Measurements from ENCODE around the gene ODAPH. TPM values are rescaled to one million over a fixed set of nuclear protein-coding genes. Genes with fewer than 3 reads are reported as not detected.
A peak's percentile ranks its signal among the peaks of the same experiment; 100 is the strongest.
"Not testable (repeated sequence)": the region's sequence is repeated elsewhere in the genome, so short reads cannot be mapped to it uniquely, and the experiment has no call there.

Gene ODAPH
- polyA plus RNA-seq (ENCODE audit: insufficient read length), result not detected
- long read RNA-seq, donor 1, result 0 reads
- long read RNA-seq, donor 2, result 0 reads
- long read RNA-seq, donor 3, result 0 reads
- long read RNA-seq, donor 4, result 0 reads
- long read RNA-seq, donor 5, result 0 reads
- long read RNA-seq, donor 6, result 0 reads
- long read RNA-seq, donor 7, result 0 reads
- long read RNA-seq, donor 8, result 0 reads

- no peak for DNase-seq
These were observed at the start of gene ODAPH for GRCh38 chr4:75555294-75556164. ODAPH (plus strand) TSS chr4:75556066; CDS start chr4:75556083, 17 bp downstream.

GRCh38 chr4:75509592-75509991 is 46.3 kb upstream of the ODAPH start:
- DNase-seq, result not testable (repeated sequence)

GRCh38 chr4:75511841-75512240 is 44.0 kb upstream of the ODAPH start:
- no peak for DNase-seq

- no peak for DNase-seq
These were observed 43.3 kb upstream of the ODAPH start for GRCh38 chr4:75512386-75513211.

DNA sequence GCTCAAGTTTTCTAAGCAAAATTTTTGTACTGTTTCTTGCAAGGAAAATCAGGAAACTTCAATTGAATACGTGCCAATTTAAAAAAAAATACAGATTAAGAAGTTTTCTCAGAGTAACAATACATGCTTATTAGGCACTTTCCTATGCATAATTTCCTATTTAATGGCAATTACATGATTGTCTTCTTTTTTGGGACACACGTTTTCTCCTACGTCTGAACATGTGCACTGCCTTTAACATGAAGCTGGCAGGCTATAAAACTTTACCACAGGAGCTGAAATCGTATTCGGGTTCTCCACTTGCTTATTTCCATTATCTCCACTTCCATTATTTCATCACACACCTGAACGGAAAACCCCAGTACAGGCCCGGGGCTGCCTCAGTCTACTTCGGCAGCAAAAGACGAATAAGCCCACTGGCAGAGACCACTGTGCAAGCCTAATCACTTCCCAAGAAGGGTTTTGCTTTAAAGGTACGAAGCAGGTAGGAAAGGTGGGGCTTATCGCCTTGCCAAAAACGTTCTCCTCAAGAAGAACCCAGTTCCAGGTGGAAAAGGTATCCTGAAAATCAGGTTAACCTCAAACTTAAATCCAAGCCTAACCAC is 42.2 kb upstream of the ODAPH start:
- no peak for DNase-seq

GRCh38 chr4:75514131-75514948 is 41.5 kb upstream of the ODAPH start, which contains the start of the genes RCHY1 and THAP6:
RCHY1 (minus strand) TSS chr4:75514403; CDS start chr4:75514286, 117 bp downstream.
THAP6 (plus strand) TSS chr4:75514473; CDS start chr4:75515453, 980 bp downstream.
- peak; percentile 96 for DNase-seq

DNA sequence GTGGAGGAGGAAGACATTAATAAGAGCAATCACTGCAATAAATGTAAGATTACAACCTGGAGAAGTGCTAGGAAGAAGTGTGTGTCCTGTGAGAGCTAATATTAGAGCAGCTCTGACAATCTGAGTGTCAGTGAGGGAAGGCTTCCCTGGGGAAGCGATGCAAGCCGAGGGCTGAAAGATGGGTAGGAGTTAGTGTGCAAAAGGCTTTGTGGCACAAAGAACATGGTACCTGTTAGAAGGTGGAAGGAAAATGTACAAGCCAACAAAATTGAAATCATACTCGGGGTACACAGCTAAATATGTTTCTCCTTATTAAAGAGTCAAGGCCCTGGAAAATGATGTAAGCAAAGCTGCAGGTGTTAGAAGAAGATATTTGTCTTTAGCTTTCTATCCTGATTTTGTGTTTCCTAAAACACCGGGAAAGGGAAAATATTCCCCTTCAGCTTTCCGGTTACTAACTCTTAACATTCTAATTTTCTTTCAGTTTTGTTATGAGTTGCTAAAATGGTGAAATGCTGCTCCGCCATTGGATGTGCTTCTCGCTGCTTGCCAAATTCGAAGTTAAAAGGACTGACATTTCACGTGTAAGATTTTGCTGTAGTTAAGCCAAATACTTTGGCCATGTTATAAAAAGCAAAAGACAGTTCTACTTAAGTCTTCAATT is 40.8 kb upstream of the ODAPH start:
- DNase-seq, result no peak

DNA sequence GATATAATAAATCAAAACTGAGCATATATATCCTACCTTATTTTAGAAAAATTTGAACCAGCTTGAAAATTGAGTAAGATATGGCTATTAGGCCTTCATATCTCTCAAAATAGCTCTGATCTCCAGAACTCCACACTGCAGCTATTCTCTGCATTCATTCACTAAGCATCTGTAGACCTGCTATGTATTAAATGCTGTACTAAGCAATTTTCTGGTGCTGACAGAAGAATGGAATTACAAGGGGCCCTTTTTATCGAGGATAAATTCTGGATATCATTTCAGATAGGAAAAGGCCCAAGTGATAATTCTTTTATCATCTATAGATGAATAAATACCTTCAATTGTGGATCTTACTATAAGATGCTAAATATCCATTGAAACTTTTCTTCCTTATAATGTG is 39.7 kb upstream of the ODAPH start:
- no peak for DNase-seq

DNA sequence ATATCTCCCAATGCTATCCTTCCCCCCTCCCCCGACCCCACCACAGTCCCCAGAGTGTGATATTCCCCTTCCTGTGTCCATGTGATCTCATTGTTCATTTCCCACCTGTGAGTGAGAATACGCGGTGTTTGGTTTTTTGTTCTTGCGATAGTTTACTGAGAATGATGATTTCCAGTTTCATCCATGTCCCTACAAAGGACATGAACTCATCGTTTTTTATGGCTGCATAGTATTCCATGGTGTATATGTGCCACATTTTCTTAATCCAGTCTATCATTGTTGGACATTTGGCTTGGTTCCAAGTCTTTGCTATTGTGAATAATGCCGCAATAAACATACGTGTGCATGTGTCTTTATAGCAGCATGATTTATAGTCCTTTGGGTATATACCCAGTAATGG is 36.4 kb upstream of the ODAPH start:
- DNase-seq, result not testable (repeated sequence)

GRCh38 chr4:75525086-75525485 is 30.8 kb upstream of the ODAPH start:
- DNase-seq, result no peak

DNA sequence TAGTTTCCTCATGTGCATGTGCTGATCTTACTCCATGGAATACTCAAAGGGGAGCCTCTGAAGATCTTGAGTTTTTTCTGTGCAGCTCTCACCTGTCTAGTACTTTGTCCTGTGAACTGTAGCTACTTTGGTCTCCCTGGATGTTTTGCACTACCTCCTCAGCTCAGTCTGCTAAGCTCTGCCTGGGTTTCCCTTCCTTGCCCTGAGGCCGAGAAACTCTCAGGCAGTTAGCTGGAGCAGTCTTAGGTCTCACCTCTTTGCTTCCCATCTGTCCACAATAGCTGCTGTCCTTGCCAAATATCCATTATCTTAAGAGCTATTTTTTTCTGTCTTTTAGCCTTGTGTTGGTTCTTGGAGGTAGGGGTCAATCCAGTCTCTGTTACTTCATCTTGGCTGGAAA is 30.0 kb upstream of the ODAPH start:
- DNase-seq, result no peak

DNA sequence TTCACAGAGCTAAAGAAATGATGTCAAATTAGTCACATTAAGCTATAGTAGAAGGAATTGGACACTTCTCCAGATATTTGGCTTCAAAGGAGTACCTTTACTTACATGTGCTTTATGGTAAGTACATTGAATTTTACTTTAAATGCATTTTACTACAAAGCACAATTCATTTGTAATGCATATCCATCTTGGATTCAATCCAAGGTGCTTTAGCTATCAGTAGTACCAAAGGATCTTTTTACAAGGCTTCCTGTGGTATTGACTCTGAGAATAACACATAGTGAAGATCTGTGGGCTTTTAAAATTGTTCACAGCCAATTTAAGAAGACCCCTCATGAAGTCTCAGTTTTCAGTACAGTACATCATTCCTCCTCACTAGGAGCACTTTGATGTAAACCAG is 28.4 kb upstream of the ODAPH start:
- no peak for DNase-seq

DNA sequence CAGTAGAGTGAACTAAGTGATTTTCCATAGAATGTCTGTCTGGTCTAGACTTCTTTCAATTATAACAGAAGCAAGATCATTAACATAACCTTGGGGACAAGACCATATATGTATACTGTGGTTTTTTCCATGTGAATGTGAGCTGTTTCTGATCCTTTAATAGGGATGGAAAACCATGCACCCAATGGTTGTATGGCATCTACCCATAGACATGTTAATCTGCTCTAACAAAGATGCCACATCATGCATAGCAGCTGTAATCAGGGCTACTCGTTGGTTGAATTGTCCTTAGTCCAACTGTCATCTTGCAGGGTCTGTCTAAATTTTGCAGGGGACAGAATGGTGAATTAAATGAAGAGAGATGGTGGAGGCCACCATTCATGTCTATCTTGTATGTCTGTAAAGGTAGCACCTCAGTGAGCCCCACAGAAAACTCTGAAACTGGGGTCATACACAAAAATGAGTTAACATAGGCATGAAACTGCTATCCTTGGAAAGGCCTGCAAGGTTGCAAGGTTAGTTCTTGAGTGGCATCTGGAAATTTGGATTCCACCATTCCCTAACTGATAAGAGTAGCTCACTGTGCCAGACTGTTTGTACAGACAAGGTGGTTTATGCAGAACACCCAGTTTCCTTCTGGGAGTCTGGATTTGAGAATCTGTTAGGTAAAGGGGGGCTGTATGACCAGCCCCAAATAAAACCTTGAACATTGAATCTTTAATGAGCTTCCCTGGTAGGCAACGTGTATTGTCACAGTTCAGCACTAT is 25.1 kb upstream of the ODAPH start:
- no peak for DNase-seq

DNA sequence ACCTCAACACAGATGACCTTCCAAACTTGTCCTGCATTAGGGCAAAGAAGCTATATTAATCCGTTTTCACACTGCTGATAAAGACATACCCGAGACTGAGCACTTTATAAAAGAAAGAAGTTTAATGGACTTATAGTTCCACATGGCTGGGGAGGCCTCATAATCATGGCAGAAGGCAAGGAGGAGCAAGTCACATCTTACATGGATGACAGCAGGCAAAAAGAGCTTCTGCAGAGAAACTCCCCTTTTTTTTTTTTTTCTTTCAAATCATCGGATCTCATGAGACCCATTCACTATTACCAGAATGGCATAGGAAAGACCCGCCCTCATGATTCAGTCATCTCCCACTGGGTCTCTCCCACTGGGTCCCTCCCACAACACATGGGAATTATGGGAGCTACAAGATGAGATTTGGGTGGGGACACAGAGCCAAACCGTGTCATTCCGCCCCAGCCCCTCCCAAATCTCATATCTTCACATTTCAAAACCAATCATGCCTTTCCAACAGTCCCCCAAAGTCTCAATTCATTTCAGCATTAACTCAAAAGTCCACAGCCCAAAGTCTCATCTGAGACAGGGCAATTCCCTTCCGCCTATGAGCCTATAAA is 24.2 kb upstream of the ODAPH start:
- DNase-seq, result not testable (repeated sequence)

DNA sequence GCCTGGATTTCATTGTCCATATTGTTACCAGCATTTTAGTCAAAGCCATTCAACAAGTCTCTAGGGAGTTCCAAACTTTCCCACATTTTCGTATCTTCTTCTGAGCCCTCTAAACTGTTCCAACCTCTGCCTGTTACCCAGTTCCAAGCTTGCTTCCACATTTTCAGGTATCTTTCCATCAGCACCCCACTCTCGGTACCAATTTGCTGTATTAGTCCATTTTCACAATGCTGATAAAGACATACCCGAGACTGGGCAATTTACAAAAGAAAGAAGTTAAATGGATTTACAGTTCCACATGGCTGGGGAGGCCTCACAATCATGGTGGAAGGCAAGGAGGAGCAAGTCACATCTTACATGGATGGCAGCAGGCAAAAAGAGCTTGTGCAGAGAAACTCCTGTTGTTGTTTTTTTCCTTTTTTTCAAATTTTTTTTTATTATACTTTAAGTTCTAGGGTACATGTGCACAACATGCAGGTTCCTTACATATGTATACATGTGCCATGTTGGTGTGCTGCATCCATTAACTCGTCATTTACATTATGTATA is 22.5 kb upstream of the ODAPH start:
- not testable (repeated sequence) for DNase-seq

- DNase-seq, result not testable (repeated sequence)
These were observed 21.9 kb upstream of the ODAPH start for GRCh38 chr4:75533926-75534325.

GRCh38 chr4:75537308-75537707 is 18.6 kb upstream of the ODAPH start:
- DNase-seq, result not testable (repeated sequence)

DNA sequence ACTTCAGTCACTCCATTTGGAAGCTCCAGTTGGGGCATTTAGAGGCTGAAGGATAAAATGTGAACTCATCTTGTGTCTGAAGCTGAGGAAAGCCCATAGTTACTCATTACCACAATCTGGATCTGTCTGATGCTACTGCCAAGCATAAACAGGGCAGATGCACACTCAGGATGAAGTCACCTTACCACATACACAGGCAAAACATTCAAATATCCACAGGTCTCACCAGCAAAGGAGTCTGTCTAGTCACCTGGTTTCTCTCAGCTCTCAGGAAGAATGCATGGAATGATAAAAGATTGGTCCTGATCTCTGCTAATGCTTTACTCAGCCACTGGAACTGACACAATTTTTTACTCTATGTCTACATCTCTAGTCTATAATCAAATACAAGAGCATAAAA is 13.0 kb upstream of the ODAPH start:
- DNase-seq, result no peak

DNA sequence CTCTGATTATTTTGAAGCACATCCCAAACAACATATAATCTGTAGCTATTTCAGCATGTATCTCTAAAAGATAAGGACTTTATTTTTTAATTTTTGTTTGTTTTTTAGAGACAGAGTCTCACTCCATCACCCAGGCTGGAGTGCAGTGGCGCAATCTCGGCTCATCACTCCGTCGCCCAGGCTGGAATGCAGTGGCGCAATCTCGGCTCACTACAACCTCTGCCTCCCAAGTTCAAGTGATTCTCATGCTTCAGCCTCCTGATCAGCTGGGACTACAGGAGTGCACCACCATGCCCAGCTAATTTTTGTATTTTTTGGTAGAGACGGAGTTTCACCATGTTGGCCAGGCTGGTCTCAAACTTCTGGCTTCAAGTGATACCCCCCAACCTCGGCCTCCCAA is 11.6 kb upstream of the ODAPH start:
- not testable (repeated sequence) for DNase-seq
